Right kidney (tissue), 1 donor: ENCODE measurements around the gene SEL1L3.

Source experiments
- DNase-seq: peaks from one replicate; pipeline ENCODE4 v3.0.0-alpha.2; 2016

Gene SEL1L3

DNA sequence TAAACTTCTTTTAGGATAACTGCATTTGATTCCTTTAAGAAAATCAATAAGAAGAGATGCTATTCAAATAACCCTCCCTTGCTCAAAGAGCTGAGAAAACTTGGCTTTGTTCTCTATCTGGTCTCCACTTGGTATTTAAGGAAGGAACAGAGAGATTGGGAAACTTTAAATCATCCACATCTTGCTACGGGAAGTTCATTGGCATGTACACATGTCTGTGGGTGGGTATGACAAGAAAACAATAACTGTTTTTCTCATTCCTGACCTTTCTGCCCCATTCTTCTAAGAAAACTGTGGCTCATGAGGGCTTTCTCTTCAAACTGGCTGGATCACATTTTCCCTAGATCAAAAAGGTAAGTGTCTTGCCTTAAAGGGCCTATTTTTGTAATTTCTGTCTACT, 6.0 kb downstream of the SEL1L3 start:
- DNase-seq, result no peak

DNA sequence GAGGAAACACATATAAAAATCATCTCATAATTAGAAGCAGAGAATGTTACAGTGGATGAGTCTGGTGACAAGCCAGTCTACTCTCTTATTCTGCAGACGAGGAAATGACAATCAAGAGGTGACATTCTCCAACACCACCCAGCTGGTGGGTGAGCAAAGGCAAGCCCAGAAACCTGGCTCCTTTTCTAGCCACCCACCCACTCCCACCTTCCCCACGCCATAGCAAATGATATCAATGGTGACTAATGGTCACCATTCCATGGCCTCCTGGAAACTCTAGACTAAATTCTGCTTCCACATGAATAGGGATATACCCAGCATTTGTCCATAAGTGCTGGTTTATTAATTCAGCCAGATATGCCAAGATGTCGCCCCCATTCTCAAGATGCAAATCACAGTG, 10.7 kb downstream of the SEL1L3 start:
- DNase-seq, result no peak

DNA sequence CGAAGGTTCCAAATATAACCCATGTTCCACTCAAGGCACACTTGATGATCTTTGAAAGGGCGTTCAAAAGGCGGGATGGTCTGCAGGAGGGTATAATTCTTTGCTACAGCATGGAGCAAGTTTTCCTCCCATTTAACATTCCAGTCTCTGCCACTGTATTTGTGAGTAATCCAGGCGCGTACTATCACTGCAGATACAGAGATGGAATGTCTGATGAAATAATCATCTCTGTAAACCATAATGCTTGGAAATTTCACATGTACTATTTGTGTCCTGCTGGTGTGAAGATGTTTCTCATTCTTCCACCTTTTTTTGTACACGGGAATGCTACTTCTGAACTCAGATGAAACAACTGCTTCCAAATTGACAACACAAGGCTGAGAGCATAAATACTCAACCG, 15.5 kb downstream of the SEL1L3 start:
- no peak for DNase-seq

DNA sequence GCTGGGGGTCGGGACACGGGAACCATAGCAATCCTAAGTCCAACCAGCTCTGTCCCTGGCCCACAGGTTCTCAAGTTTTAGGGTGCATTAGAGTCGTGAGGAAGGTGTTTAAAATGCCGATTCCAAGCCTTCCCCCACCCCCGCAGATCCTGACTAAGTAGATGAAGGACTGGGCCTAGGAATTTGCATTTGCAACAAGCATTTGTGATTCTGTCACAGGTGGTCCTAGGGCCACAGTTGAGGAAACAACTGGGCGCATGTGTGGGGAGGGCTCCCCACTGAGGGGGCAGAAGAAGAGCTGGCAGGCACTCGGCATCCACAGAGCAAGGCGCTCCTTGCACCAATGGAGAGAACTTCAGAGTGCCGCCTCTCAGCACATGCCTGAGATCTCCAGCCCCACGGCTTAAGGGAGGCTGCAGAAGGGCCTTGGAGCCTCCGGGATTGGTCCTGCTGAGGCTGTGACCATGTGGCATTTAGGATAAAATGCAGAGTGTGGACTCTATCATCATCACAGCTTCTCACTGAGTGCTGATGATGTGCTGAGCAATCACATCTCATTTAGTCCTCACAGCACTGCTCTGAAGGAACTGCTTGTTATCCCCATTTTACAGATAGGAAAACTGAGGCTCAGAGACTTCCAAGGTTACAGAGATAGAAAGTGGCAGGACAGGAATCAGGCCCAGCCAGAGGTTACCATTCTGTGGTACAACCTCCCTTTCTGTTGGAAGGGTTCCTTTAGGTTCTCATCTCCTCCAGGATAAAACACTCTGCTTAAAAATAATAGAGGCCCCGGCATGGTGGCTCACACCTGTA, 16.7 kb downstream of the SEL1L3 start:
- no peak for DNase-seq

DNA sequence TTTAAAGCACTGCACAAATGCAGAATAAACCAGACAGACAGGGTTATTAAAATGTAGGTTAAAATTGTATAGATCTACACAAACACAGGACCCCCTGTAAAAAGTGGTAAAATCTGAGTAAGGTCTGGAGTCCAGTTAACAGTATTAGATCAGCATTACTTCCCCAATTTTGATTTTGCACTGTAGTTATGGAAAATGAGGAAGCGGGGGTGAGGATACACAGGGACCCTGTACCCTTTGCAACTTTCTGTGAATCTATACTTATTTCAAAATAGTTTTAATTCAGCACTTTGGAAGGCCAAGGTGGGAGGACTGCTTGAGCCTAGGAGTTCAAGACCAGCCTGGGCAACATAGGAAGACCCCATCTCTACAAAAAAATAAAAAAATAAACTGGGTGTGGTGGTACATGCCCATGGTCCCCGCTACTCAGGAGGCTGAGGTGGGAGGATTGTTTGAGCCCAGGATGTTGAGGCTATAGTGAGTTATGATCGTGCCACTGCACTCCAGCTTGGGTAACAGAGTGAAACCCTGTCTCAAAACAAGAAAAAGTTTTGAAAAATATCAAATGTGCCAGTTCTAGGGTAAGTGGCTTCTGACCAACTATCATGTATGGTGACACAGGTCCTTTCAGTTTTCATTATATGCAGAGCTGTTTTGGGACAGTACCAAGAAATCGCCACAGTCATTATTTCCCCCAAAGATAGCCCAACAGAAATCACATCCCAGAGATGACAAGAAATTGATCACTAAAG, 17.7 kb downstream of the SEL1L3 start:
- DNase-seq, result no peak

DNA sequence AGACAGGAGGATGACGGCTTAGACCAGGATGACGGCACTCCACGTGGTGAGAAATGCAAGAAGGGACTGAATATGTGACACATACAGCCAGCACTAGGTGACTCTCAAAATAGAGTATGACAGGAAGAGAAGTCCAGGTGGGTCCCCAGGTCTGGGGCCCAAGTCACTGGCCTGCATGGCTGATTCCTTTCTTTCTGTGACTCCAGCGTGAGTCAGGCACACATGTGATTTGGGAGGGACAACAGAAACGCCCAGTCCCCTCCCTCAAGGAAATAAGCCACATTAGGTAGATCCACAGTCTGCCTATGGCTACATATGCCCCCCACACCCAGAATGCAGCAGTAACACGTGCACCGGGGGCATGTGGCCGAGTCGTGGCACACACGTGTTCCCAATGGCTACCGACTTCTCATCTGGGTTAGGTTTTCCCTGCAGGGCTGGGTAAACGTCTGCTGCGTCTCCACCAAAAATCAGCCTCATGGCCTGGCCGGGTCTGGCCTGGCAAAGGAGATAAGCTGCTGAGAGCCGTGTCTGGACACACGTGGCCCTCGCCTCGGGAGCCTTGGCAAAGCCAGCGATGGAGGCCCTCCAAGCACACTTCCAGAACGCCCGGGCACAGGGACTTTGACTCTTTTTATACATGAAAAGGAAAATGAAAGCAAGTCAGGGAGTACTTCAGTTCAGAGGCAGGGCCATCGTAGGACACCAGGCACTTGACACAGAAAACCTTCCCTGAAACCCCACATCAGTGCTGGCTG, 19.3 kb downstream of the SEL1L3 start:
- no peak for DNase-seq

DNA sequence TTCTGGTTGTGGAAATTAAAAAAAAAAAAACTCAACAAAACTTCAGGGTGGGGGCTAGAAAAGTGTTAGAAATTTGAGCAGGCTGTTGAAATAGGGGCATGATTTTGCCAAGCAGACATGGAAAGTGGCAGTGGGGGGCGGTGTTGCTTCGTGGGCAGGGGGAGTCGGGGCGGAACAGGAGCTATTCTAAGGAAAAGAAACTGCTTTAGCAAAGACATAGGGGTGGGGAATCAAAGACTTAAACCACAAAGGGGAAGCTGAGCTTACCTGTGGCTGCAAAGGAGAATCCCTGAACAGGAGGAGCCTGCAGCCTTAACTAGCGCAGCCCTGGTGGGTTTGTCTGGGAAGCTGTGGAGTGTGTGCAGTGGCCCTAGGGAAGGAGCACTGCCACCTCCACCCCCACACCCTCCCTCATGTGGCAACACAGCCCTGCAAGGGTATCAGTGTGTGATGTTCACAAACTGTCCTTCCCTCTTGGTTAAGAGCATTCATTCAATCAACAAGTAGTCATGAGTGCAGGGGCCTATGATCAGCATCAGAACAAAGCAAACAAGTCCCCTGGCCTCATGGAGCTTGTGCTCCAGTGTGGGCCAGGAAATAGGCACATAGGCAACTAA, 20.5 kb downstream of the SEL1L3 start:
- no peak for DNase-seq

DNA sequence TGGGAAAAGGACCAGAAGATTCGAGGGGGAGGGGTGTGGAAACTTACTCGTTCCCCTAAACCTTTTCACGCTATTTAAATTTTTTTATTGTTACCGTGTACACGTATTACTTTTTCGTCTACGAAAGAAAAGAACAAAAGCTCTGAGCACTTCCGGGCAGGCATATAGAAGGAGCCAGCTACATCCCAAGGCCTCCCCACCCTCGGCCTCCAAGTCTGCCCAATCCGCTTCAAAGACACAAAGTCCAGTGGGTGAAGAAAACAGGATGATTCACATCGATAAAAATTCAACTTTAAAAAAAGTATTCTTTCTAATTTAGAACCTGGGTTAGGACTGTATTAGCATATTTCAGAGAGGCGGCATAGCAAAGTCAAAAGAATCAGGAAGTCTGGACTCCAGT, 23.1 kb downstream of the SEL1L3 start:
- DNase-seq, result no peak

DNA sequence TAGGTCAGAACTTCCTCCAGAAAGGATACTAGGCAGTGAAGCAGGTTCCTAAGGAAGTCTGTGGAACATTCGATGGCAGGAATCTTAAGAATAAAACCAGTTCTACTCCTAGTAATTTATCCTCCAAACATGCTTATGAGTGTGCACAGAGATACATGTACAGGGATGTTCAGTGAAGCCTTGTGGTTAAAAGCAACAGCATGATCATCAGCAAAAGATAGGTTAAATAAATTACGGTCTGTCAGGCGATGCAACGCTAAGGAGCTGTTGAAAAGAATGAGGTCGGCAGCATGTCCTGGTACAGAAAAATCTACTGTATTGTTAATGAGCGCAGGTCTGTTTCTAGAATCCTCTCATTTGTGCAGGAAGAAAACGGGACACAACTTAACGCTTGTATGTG, 23.6 kb downstream of the SEL1L3 start:
- DNase-seq, result no peak

DNA sequence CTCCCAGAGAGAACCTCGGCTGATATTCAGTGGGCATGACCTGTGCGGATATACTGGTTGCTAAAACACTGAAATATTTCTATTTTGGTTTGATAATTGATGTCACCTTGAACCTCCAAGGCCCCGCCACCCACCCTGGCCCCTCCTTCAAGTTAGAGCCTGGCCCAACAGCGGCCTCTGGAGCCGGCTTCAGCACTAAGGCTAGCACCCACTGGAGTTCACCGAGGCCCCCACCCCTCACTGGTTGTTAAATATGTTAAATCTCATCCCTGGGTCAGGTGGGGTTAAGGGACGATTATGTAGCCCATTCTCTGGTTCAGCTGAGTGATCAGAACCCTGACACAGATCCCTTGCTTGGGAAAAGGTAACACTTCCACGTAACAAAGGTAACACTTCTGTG, 24.3 kb downstream of the SEL1L3 start:
- DNase-seq, result no peak

DNA sequence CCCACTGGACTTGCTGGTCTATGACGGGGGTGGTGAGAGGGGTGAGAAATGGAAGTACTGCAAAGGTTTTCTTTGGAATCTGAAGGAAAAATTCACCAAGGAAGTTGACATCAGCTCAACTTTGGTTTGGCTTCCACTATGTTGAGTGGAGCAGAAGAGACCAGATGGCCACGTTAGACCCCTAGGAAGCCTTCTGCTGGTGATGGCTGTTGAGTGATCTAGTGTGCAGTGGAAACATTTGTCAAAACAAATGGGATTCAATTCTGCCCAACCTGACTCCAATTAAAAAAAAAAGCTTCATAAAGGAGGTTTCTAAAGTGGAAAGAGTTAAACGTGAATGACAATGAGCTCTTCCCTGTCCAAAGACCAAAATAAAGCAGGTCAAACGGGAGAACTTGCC, 25.7 kb downstream of the SEL1L3 start:
- no peak for DNase-seq

DNA sequence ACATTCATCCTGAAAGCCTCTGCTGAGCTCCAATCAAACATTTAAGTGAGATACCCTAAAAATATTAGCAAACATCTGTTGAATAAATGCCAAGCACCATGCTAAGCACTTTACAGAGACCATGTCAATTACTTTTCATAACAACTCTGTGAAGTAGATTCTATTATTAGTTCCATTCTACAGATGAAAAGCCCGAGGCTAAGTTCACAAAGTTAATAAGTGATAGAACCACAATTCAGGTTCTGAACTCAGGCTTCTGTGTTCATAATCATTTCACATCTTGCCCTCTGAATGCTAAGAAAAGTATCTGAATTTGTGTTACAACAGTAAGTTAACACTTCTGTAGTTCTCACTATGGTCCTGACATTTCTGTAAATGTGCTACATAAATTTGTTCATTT, 27.4 kb downstream of the SEL1L3 start:
- DNase-seq, result no peak

DNA sequence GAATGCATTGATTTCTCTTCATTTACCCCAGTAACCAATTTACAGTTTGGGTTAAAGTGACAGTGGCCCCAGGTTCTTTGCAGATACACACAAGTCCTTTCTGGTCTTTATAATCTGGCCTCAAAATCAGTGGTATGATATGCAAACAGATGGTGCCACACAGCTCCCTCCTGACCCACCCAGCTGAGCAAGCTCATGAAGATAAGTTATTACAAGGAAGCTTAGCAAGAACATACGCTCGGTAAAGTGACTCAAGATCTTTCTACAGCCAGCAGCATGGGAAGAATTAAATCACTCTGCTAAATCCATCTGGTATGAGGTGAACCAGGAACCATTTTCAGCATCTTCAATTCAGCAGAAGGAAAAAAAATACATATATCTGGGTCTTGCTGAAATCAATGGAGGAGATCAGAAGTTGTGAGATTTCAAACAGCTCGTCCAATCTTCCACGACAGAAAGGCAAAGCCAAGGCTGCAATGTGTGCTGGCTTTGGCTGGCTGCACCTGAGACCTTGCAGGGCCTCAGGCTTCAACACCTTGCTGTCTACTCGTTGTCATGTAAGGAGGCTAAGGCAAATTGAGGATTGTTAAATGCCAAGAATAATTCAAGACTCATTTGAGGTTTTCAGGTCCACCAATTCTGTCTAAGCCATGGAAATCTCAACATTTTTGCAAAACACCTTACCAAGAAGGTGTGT, 28.2 kb downstream of the SEL1L3 start:
- no peak for DNase-seq

DNA sequence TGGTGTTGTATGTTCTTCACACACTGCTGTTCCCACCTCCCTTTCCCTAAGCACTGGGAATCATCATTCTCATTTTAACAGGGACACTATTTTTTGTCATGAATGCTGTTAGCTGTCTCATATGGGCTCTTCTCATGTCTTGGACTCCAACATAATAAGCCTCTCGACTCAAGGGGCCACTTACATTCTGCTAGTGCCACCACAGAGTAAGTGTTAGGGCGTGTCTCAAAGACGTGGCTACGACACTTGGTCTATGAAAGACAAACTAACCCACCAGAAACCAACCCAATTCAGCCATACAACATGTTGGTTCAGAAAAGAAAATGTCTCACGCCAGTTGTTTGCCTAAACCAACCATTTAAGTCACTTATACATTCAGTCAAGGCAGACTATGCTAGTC, 32.2 kb downstream of the SEL1L3 start:
- DNase-seq, result no peak

DNA sequence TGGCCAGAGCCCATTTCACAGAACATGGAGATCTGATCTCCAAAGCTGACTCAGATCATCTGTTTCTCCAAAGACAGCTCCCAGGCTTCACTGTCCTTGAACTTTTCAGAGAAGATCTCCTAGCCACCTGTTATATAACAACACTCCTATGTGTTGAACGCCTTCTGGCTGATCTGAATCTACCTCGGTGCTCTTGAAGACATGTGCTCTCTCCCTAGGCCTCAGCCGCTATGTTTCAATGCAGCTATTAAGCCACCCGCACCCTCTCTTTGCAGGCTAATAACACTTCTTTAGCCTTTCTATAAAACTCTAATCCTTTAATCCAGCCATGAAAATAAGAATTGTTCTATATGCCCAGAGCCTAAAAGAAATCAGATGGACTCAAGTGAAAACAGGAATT, 34.9 kb downstream of the SEL1L3 start:
- no peak for DNase-seq

DNA sequence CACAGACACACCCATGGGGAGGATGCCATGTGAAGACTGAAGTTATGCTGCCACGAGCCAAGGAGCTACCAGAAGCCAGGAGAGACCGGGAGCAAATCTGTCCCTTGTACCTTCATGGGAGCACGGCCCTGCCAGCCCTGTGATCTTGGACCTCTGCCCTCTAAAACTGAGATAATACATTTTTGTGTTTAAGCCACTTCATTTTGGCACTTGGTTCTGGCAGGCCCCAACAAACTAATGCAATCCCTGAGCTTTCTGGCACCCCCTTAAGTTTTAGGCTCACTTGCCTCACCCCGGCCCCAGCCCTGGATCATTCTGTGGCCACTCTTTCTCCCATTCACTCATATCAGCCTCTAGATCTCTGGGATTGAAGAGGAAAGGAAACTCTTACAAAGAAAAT, 35.4 kb downstream of the SEL1L3 start:
- DNase-seq, result no peak

DNA sequence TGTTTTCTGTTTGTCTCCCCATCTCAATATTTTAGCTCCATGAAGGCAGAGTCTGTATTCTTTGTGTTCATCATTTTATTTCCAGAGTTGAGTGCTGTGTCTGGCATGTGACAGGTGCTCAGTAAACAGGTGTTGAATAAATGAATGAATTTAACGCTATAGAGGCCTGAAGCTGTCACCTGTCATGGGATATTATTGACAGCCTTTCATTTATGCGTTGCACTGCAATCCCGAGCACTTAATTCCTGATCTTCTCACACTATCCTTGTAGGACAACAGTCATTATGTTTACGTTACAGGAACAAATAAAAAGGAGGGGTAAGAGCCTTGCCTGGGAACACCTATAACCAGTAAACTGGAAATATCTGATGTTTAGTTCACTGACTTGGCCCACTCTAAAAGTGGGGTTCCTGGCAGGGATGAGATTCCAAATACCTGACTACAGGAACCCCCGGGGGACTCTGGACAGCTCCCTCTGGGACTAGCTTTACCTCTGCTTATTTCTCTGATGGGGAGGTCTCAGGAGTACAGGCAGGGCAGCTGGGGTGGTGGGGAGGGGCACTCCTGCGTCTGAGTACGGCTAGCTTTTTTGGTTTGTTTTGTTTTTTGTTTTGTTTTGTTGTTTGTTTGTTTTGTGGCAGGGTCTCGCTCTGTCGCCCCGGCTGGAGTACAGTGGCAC, 36.6 kb downstream of the SEL1L3 start:
- no peak for DNase-seq

DNA sequence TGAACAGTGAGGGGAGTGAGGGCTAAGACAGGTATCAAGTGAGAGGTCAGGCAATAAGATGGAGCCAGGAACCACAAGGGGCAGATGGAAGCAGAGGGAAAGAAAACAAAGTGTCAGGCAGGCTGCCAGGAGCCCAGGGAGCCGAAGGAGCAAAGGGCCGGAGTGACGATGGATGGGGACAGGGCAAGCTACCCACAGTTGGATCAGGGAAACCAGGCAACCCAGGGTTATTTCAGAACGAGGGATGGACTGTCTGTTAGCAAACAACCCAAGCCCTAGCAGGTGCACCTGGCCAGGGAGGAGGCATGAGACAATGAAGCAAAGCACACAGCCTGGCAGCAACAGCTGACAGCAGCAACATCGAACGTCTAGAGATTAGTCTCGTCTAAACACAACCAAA, 39.2 kb downstream of the SEL1L3 start:
- no peak for DNase-seq

DNA sequence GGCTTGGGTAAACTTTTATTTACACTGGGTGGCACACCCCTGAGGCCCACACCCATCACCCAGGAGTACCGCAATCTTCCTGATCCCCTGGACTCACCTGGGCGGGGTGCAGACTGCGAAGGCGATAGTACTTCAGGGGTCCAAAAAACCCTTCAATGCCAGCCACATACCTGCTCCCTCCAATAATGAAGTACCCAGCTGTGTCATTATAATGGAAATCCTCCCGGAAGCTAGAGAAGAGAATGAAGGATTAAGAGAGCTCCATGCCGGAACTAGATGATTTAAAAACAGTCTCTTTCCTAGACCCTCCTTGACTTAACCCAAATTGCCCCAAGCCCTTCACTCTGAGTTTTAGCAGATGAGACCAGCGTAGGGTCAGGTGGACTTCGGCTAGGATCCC, 40.9 kb downstream of the SEL1L3 start:
- DNase-seq, result no peak

DNA sequence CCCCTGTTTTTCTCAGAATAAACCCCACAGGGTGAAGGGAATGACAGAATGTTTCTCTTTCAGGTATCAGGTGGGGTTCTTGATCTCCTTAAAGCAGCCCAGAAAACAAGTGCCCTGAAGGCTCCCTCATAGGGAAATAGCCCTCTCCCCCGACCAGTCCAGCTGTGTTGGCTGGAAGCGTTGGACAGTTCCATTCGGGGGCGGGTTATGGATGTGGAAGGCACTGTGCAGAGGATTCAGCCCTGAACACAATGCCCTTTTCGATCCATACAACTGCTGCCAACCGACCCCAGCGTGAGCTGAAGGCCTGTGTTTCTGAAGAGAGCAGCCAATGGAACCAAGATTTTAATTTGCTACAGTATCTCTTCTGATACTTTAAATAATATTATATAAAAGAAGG, 41.5 kb downstream of the SEL1L3 start:
- DNase-seq, result no peak

DNA sequence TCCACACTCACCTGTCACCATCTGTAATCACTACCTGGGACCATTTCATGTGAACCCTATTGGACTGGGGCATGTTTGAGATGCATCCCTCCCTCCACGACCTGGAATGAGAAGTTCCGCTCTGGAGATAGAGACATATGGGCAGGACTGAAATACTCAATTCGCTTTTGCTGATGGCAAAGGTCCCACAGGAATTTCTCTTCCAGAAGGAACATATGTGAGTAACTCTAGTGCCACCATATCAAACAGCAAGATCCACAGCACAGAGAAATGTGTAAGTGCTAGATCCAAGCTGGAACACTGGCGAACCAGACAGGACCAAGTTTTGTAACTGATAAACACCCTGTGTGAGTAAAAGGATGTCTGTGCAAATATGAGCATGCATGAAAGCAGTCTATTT, 43.9 kb downstream of the SEL1L3 start:
- no peak for DNase-seq
